Activated T-helper 17 cell treated with anti-CD3 and anti-CD28 coated beads, Interleukin-2, amount 50 U/mL, for 72 hours (primary cell): ENCODE data around the gene ST6GALNAC2. TPM values are rescaled to one million over a fixed set of nuclear protein-coding genes. Genes with fewer than 3 reads are reported as not detected.

Experiments
- ATAC-seq: fragments of 150-1000 bp; cut with Tn5 transposase; replicated peaks from 2 replicates; pipeline ENCODE4 v1.10.0; 2021; ENCODE audit warnings: mild to moderate bottlenecking, moderate library complexity
- H3K27ac Mint-ChIP-seq: one replicate; pipeline ENCODE4 v1.8.0; 2022; ENCODE audit warnings: mixed read lengths
- H3K27me3 Mint-ChIP-seq: one replicate; pipeline ENCODE4 v1.8.0; 2022; ENCODE audit warnings: mixed read lengths
- H3K36me3 Mint-ChIP-seq: one replicate; pipeline ENCODE4 v1.8.0; 2022; ENCODE audit warnings: low read depth, mild to moderate bottlenecking, mixed read lengths
- H3K4me1 Mint-ChIP-seq: one replicate; pipeline ENCODE4 v1.8.0; 2022; ENCODE audit warnings: mixed read lengths
- H3K4me3 Mint-ChIP-seq: one replicate; pipeline ENCODE4 v1.8.0; 2022; ENCODE audit warnings: mild to moderate bottlenecking, mixed read lengths
- H3K9me3 Mint-ChIP-seq: one replicate; pipeline ENCODE4 v1.8.0; 2022; ENCODE audit warnings: mixed read lengths
- total RNA-seq, 2 donors: library from RNA; stranded (reverse); gene quantifications; one replicate each; pipeline ENCODE4 v1.2.3, GENCODE V29; 2022

The ST6GALNAC2 gene
- total RNA-seq, 2 donors from 2014 or later: 0.29 TPM; not detected in 1

DNA sequence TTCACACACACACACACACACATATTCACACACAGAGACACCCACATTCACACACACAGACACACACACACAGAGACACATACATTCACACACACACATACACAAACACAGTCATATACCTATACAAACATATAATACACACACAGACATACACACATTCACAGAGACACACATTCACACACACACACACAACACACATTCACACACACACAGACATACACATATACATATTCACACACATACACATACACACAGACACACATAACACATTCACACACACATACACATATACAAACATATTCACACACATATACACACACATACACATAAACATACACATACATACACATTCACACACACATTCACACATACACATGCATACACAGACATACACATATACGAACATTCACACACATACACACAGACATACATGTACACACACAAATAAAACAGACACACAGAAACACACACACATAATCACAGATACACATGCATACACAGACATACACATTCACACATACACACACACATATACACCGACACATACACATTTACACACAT lies 37.9 kb downstream of the ST6GALNAC2 start:
- no peak overlapping the region for H3K4me3 Mint-ChIP-seq
- peaks cover 4% of the 10 kb centered on the region for H3K4me1 Mint-ChIP-seq
- peaks cover under 1% of the 10 kb centered on the region for H3K27me3 Mint-ChIP-seq
- H3K9me3 Mint-ChIP-seq: no peaks in the 10 kb centered on the region
- ATAC-seq: no peak
- no peaks in the 10 kb centered on the region for H3K36me3 Mint-ChIP-seq
- no peak overlapping the region for H3K27ac Mint-ChIP-seq

DNA sequence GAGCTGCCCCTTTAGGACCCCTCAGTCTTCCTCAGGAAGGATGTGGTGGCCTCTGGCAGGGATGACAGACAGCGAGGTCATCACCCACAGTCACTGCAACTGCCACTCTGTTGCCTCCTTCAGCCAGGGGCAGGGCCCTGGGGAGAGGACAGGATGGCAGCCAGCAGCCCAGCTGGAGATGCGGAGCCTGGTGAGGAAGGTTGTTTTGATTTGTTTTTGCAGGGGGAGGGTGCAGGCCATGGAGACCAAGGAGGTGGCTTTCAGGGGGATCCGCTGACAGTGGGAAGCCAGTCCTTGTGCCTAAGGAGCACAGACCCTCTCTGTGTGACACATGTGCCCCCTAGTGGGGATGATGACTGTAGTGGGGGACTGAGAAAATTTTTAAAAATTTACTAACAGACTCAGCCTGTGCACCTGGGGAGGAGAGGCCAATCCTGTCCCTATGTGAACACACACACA lies 38.4 kb downstream of the ST6GALNAC2 start:
- Mint-ChIP-seq H3K36me3 (no peaks in the 10 kb centered on the region), H3K9me3 (no peaks in the 10 kb centered on the region), H3K27ac (no peak overlapping the region), H3K4me3 (no peak overlapping the region), H3K4me1 (peaks cover 4% of the 10 kb centered on the region), H3K27me3 (peaks cover 6% of the 10 kb centered on the region)
- ATAC-seq: peak; percentile 74

DNA sequence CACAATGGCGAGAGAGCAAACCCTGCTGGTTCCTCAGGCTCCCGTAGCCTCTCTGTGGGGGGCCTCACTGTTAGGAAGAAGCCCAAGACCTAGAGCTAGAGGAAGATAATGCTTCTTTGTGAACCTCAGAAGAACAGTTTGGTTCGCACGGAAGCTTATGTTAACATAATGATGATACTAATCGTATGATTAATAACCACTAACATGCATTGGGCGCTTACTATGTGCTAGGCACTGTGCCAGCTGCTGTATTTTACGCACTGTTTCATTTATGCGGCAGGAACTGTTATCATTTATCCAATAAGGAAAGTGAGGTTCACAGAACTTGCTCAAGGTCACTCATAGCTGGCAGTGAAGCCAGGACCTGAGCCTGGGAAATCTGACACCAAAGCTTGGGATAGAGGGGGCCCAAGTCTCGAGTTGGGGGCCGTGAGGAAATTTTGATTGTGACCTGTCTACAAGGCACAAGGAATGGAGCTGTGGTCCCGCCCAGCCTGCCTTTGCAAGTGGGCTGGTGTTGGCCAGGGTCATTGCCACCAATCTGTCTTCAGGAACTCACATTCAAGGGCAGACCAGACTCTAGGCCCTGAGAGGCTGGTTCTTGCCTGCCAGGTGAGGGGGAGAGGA lies 39.0 kb downstream of the ST6GALNAC2 start:
- H3K36me3 Mint-ChIP-seq: no peaks in the 10 kb centered on the region
- no peak for ATAC-seq
- peaks cover 4% of the 10 kb centered on the region for H3K4me1 Mint-ChIP-seq
- no peak overlapping the region for H3K27ac Mint-ChIP-seq
- no peaks in the 10 kb centered on the region for H3K9me3 Mint-ChIP-seq
- peaks cover 9% of the 10 kb centered on the region for H3K27me3 Mint-ChIP-seq
- no peak overlapping the region for H3K4me3 Mint-ChIP-seq

DNA sequence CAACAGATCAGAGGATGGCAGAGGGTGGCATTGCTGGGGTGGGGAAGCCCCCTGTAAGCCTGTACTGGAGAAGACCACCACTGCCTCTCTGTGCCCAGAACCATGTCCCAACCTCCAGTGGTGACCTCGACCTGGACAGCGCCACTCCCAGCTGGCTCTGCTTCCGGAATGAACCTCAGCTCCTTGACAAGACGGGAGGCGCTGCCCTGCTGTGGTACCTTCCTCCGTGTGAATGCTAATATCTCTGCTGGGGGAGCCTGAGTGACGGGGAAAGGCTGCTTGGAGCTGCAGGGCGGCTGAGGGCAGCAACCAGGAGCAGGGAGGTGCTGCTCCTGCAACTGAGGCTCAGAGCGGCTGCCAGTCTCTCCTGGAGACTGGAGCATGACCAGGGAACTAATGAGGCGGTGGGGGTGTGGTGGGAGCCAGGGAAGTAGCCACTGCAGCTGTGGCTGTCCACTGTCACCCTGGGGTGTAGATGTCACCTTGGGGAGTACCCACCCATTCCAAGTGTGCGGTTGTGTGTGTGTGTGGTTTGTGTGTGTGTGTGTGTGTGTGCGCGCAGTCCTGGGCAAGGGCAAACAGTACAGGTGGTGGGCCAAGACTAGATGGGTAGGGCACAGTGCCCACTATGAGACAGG lies 39.6 kb downstream of the ST6GALNAC2 start:
- Mint-ChIP-seq H3K9me3 (no peaks in the 10 kb centered on the region), H3K4me1 (peaks cover 3% of the 10 kb centered on the region), H3K36me3 (no peaks in the 10 kb centered on the region), H3K27ac (no peak overlapping the region), H3K4me3 (no peak overlapping the region), H3K27me3 (peaks cover 9% of the 10 kb centered on the region)
- ATAC-seq: no peak

DNA sequence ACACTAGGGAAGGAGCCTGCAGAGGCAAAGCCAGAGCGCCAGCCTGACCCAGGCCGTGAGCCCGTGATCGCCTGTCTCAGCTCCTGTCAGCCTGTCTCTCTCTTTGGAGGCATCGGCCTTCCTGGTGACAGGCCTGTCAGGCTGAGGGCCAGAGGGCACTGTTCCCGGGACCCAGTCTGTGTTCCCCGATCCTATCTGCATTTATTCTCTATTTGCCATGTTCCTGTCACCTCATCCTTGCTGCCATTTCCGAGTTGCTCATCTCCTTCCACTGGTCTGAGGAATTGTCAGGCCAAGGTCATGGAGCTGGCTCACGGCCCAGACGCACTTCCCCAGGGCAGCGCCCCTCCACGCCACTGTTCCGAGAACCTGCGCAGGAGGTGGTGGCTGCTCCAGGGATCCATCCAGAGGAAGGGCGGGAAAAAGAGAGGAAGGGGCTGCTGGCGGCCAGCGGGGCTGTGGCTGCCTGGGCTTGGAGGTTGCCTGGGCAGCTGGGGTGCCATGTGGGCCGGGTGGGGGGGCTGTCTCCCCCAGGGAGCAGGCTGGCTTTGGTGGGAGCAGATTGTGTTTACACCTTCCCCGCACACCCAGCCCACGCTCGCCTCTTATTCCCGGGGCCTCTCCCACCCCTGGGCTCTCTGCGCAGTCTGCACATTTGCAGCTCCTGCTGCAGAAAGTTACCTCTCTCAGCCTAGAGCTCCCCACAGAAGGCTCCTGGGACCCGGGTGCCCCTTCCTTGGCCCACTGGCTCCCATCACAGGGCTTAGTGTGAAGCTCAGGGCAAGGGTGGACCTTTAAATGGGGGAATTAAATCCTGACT lies 40.9 kb downstream of the ST6GALNAC2 start:
- H3K36me3 Mint-ChIP-seq: no peaks in the 10 kb centered on the region
- no peak overlapping the region for H3K4me3 Mint-ChIP-seq
- no peaks in the 10 kb centered on the region for H3K4me1 Mint-ChIP-seq
- no peak overlapping the region for H3K27ac Mint-ChIP-seq
- no peaks in the 10 kb centered on the region for H3K9me3 Mint-ChIP-seq
- peaks cover 9% of the 10 kb centered on the region for H3K27me3 Mint-ChIP-seq
- ATAC-seq: no peak

DNA sequence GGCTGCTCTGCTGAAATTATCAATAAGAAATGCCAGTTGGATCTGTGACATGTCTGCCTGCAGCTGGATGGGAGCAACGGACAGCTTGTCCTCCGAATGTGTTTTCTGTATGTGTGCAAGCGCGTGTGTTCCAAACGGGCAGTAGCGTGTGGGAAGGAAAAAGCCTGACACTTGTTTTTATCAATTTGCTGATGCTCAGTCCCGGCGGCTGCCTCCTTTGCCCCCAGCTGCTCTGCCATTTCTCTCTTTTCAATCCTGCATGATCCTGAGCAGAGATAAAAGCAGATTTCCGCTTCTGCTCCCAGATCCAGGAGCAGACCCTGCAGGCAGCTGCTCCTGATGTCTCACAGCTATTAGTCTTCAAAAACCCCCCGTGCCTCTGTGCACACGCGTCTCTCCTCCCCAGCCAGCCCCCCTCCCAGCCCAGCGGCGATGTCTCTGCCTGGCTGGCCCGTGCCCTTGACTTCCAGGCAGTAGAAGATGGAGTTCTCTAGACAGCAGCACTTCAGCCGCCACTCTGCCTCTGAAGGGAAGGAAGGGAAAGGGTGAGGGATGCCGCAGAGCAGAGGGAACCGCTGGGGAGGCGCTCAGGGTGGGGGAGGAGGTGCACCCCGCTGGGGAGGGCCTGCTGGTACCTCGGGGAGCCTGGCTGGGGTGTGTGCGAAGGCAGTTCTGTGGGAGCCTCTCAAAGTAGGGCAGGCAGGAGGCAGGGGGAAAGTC lies 41.7 kb downstream of the ST6GALNAC2 start:
- ATAC-seq: no peak
- H3K4me1 Mint-ChIP-seq: no peaks in the 10 kb centered on the region
- H3K4me3 Mint-ChIP-seq: no peak overlapping the region
- H3K27me3 Mint-ChIP-seq: peaks cover 17% of the 10 kb centered on the region
- no peak overlapping the region for H3K27ac Mint-ChIP-seq
- H3K36me3 Mint-ChIP-seq: no peaks in the 10 kb centered on the region
- H3K9me3 Mint-ChIP-seq: no peaks in the 10 kb centered on the region

DNA sequence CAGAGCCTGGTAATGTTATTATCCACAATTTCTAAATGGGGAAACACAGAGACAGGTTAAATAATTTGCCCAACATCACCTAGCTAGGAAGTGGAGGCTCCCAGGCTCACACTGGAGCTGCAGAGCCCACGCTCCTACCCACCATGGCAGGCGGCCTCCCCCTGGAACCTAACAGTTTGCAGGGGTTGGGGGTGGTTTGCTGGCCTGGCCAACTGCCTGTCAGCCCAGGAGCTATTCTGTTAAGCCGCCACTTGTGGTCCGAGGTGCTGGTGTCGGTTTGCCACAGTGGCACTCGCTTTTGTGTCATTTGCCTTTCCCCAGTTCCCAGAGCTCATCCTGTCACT lies 42.2 kb downstream of the ST6GALNAC2 start:
- ATAC-seq: no peak
- Mint-ChIP-seq H3K27me3 (peaks cover 20% of the 10 kb centered on the region), H3K36me3 (no peaks in the 10 kb centered on the region), H3K4me1 (no peaks in the 10 kb centered on the region), H3K9me3 (no peaks in the 10 kb centered on the region), H3K4me3 (no peak overlapping the region), H3K27ac (no peak overlapping the region)

DNA sequence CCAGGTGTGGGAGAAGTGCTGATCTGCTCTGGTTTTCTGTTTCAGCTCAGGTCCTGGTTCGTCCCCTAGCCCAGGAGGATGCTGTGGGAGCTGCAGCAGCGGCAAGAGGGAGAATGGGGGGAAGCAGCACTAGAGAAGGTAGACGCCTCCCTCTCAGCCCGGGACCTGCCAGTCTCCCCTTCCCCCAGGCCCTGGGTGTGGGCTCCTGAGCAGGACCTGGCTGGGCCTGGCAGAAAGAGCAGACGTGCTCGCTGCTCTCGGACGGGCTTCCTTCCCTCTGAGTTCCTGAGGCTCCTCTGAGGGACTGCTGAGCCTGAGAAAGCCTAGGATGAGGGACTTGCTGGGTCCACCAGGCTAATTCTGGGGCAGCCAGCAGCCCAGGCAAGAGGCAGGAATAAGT lies 42.7 kb downstream of the ST6GALNAC2 start:
- no peaks in the 10 kb centered on the region for H3K36me3 Mint-ChIP-seq
- no peaks in the 10 kb centered on the region for H3K4me1 Mint-ChIP-seq
- no peak overlapping the region for H3K27ac Mint-ChIP-seq
- no peak for ATAC-seq
- H3K4me3 Mint-ChIP-seq: no peak overlapping the region
- no peaks in the 10 kb centered on the region for H3K9me3 Mint-ChIP-seq
- H3K27me3 Mint-ChIP-seq: peaks cover 20% of the 10 kb centered on the region

DNA sequence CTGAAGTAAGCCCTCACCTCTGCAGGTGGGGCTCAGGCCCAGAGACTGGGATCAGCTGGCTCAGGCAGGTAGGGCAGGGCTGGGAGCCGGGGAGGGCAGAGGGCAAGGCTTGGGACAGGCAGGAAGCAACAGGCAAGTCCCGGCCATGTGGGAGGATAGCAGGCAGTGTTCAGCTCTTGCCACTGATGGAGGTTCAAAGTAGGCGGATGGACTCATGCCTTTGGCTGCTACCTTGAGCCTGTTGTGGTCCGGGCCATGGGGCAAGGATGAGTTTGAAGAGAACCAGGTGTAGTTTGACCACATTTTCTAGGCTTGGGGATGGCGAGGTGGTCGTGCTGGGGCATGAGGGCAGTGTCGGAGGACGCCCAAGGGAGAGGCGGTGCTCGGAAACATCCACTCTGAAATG lies 43.1 kb downstream of the ST6GALNAC2 start:
- no peak overlapping the region for H3K27ac Mint-ChIP-seq
- no peak for ATAC-seq
- no peaks in the 10 kb centered on the region for H3K4me1 Mint-ChIP-seq
- H3K27me3 Mint-ChIP-seq: peaks cover 20% of the 10 kb centered on the region
- H3K9me3 Mint-ChIP-seq: no peaks in the 10 kb centered on the region
- no peak overlapping the region for H3K4me3 Mint-ChIP-seq
- H3K36me3 Mint-ChIP-seq: no peaks in the 10 kb centered on the region

DNA sequence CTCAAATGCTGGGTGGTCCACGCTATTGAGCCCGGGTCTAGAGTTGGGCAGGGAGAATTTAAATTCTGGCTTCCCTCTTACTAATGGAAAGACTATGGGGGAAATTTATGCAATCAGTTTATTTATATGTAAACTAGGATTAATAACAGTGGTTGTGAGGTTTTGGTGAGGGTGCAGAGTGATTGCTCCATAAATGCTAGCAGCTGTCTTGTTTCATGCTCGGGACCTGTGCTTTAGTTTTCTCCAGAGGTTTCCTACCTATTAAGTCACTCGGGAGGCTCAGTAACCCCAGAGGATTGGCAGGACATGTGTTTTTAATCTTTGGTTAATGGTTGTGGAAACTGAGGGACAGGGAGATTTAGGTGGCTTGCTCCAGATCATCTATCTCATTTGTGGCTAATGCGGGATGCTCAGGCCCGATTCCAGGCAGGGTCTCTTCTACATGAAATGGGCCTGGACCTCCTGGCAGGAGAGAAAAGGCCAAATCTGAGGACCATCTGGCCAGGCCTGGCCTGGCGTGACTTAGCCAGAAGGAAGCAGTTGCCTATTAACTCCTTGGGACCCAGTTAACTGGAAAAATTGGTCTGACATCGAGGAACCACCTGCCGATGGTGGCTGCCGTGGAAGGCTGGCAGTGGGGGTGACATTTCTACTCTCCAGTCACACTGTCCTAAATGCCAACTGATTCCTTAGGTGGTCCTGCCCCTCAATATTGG lies 43.8 kb downstream of the ST6GALNAC2 start:
- H3K9me3 Mint-ChIP-seq: no peaks in the 10 kb centered on the region
- ATAC-seq: no peak
- no peaks in the 10 kb centered on the region for H3K36me3 Mint-ChIP-seq
- H3K27ac Mint-ChIP-seq: no peak overlapping the region
- H3K4me1 Mint-ChIP-seq: no peaks in the 10 kb centered on the region
- H3K27me3 Mint-ChIP-seq: peaks cover 21% of the 10 kb centered on the region
- no peak overlapping the region for H3K4me3 Mint-ChIP-seq

DNA sequence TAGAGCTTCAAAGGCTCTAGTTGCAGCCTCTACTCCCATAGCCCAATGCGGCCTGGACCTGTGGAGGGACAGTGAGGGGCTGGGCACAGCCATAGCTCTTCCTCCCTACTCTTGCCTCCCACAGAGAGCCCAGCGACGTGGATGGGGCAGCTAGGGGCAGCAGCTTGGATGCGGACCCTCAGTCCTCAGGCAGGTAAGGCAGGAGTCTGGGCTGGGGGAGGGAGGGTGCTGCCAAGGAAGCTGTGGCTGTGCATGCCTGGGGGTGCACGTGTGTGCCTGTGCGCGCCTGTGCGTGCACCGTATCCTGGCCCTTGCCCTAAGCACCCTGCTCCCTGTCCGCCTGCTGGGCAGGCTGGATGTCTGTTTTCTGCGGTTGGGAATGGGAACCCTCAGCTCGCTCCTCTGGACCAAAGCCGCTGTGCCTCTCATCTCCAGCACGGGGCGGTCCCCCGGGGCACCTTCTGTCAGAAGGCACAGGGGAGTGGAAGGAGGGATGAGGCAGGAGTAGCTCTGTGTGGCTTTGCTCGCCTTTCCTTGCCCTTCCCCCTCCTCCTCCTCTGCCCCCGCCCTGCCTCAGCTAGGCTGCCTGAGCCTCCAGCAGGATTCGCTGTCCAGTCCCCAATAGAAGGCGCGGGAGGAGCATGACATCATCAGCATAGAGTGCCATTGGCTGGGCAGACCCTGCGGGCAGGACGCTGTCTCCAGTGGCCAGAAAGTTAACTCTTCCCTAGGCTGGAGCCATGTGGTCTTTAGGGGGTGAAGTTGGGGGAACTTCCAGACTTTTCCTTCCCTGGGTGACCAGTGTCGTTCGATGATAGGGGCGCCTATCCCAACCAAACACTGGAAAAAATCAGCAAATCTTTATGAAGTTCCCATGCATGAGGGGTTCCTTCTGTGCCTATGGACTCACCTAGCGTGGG lies 45.0 kb downstream of the ST6GALNAC2 start:
- no peak overlapping the region for H3K4me3 Mint-ChIP-seq
- no peaks in the 10 kb centered on the region for H3K9me3 Mint-ChIP-seq
- peaks cover 28% of the 10 kb centered on the region for H3K27me3 Mint-ChIP-seq
- no peak overlapping the region for H3K27ac Mint-ChIP-seq
- ATAC-seq: peak; percentile 83
- no peaks in the 10 kb centered on the region for H3K36me3 Mint-ChIP-seq
- no peaks in the 10 kb centered on the region for H3K4me1 Mint-ChIP-seq

DNA sequence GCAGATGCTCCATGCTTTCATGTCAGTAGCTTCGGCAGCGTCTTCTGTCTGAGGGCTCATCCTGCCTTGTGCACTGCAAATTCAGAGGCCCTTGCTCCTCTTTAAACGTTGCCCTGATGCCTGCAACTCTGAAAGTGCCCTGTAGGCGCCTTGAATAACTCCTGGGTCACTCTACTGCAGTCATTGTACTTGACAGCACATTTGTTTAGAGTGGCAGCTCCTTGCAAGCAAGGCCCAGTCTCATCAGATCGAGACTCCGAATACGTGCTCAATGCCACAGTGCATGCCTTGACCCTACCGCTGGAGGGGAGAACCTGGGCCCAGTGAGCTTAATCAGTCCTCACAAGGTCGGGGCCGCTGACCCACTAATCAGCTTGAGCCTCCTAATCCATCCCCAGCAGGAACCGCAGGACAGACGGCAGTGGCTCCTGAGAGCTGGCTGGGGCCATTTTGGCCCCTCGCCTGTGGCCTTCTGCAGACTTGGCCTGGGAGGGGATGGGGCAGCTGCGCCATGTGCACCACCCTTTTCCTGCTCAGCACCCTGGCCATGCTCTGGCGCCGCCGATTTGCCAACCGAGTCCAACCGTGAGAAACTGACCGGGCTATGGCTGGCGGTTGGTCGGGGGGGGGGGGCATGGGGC lies 45.9 kb downstream of the ST6GALNAC2 start, which contains the start of gene PRCD:
TSS of gene PRCD (plus strand) at position 414 of the 641 bp plus-strand sequence. CDS start at position 512, 98 bp downstream.
- Mint-ChIP-seq H3K4me3 (peak within 1 kb of the TSS; percentile 20), H3K36me3 (no peaks in the 10 kb centered on the region)

More for the DNA sequence above, 45.9 kb downstream of the ST6GALNAC2 start, which contains the start of gene PRCD:
- ATAC-seq: no peak
- no peak within 1 kb of the TSS for H3K27ac Mint-ChIP-seq
- no peaks in the 10 kb centered on the region for H3K4me1 Mint-ChIP-seq
- H3K27me3 Mint-ChIP-seq: peaks cover 28% of the 10 kb centered on the region
- no peaks in the 10 kb centered on the region for H3K9me3 Mint-ChIP-seq
